EH (cell line): ENCODE data around the gene AKAP13.
A peak's percentile ranks its signal among the peaks of the same experiment; 100 is the strongest.
"Not testable (repeated sequence)": the region's sequence is repeated elsewhere in the genome, so short reads cannot be mapped to it uniquely, and the experiment has no call there.

Source experiments
- DNase-seq: peaks from one replicate; pipeline ENCODE4 v3.0.0-alpha.2; 2015; ENCODE audit warnings: low read depth

Gene AKAP13

GRCh38 chr15:85625166-85625830, 244.9 kb downstream of the AKAP13 start:
- DNase-seq, result no peak

- peak; percentile 59 for DNase-seq
Observed at GRCh38 chr15:85625856-85626255, 245.5 kb downstream of the AKAP13 start.

GRCh38 chr15:85627213-85627935, 247.0 kb downstream of the AKAP13 start:
- DNase-seq, result no peak

- no peak for DNase-seq
Observed at GRCh38 chr15:85630311-85630710, 249.9 kb downstream of the AKAP13 start.

- DNase-seq, result no peak
Observed at GRCh38 chr15:85631018-85631417, 250.6 kb downstream of the AKAP13 start.

GRCh38 chr15:85632014-85632413, 251.6 kb downstream of the AKAP13 start:
- DNase-seq, result no peak

- DNase-seq, result no peak
Observed at GRCh38 chr15:85633859-85634258, 253.5 kb downstream of the AKAP13 start.

- DNase-seq, result peak; percentile 26
Observed at GRCh38 chr15:85636351-85636750, 255.9 kb downstream of the AKAP13 start.

- peak; percentile 89 for DNase-seq
Observed at GRCh38 chr15:85639752-85640381, 259.5 kb downstream of the AKAP13 start.

- no peak for DNase-seq
Observed at GRCh38 chr15:85642065-85642692, 261.8 kb downstream of the AKAP13 start.

GRCh38 chr15:85642693-85643066, 262.3 kb downstream of the AKAP13 start:
- peak; percentile 58 for DNase-seq

GRCh38 chr15:85646538-85647091, 266.2 kb downstream of the AKAP13 start:
- peak; percentile 89 for DNase-seq

- peak; percentile 81 for DNase-seq
Observed at GRCh38 chr15:85649372-85649771, 269.0 kb downstream of the AKAP13 start.

GRCh38 chr15:85651548-85651947, 271.1 kb downstream of the AKAP13 start:
- DNase-seq, result no peak

GRCh38 chr15:85652457-85652856, 272.1 kb downstream of the AKAP13 start:
- DNase-seq, result no peak

GRCh38 chr15:85657132-85657531, 276.7 kb downstream of the AKAP13 start:
- no peak for DNase-seq

- DNase-seq, result no peak
Observed at GRCh38 chr15:85658816-85659215, 278.4 kb downstream of the AKAP13 start.

- no peak for DNase-seq
Observed at GRCh38 chr15:85661859-85662258, 281.5 kb downstream of the AKAP13 start.

- not testable (repeated sequence) for DNase-seq
Observed at GRCh38 chr15:85665677-85666076, 285.3 kb downstream of the AKAP13 start.

- peak; percentile 99 for DNase-seq
Observed at GRCh38 chr15:85667491-85668424, 287.4 kb downstream of the AKAP13 start.

- no peak for DNase-seq
Observed at GRCh38 chr15:85671156-85671555, 290.8 kb downstream of the AKAP13 start.
